Measurements from ENCODE around the gene PLXNA2. TPM values are rescaled to one million over a fixed set of nuclear protein-coding genes. Genes with fewer than 3 reads are reported as not detected.

The PLXNA2 gene
- total and polyA plus RNA-seq, 2 of the 8 experiments (the other 6 are each of a cell fraction or from before 2014, with no cell fraction given) = 0.33 to 1.5 TPM

- no peak for TF ChIP-seq BACH1 (IDR thresholded peaks at IDR 0.05; ENCODE audit: low read length)
- TF ChIP-seq GTF2F1 (IDR thresholded peaks at IDR 0.05; ENCODE audit: borderline replicate concordance, low read depth, low read length) = no peak
These were observed 224.9 kb downstream of the PLXNA2 start (continued) for GRCh38 chr1:208019257-208019656.
